Astrocyte of the spinal cord (primary cell): Measurements from ENCODE around the gene SLC9A9.
A peak's percentile ranks its signal among the peaks of the same experiment; 100 is the strongest.

Source experiments
- DNase-seq: peaks from one replicate; pipeline ENCODE4 v3.0.0; 2011; ENCODE audit warnings: low read depth, low spot score
- H3K4me3 ChIP-seq: 2 replicates; pipeline ENCODE4 v1.5.1; 2011; ENCODE audit warnings: low read depth, mild to moderate bottlenecking, low read length, moderate library complexity
- in situ Hi-C: cut with HindIII; loops from 2 replicates; pipeline ENCODE4 v1.10.0; 2017; ENCODE audit warnings: low sequenced_read_pairs
- TF ChIP-seq, protein P1 (sequence below): IDR thresholded peaks from 2 replicates; pipeline ENCODE4 v1.5.1; 2012; ENCODE audit warnings: low read depth, mild to moderate bottlenecking, low read length, inconsistent platforms

Gene SLC9A9

DNA sequence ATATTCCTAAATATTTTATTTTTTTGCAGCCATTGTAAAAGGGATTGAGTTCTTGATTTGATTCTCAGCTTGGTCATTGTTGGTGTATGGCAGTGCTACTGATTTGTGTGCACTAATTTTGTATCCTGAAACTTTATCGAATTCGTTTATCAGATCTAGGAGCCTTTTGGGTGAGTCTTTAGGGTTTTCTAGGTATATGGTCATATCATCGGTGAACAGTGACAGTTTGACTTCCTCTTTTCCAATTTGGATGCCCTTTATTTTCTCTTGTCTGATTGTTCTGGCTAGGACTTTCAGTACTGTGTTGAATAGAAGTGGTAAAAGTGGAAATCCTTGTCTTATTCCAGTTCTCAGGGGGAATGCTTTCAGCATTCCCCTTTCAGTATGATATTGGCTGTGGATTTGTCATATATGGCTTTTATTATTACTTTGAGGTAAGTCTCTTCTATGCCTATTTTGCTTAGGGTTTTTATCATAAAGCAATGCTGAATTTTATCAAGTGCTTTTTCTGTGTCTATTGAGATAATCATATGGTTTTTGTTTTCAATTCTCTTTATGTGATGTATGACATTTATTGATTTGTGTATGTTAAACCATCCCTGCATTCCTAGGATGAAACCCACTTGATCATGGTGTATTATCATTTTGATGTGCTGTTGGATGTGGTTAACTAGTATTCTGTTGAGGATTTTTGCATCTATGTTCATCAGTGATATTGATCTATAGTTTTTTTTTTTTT is 11.4 kb upstream of the SLC9A9 start:
- in situ Hi-C loops: no loop called here

DNA sequence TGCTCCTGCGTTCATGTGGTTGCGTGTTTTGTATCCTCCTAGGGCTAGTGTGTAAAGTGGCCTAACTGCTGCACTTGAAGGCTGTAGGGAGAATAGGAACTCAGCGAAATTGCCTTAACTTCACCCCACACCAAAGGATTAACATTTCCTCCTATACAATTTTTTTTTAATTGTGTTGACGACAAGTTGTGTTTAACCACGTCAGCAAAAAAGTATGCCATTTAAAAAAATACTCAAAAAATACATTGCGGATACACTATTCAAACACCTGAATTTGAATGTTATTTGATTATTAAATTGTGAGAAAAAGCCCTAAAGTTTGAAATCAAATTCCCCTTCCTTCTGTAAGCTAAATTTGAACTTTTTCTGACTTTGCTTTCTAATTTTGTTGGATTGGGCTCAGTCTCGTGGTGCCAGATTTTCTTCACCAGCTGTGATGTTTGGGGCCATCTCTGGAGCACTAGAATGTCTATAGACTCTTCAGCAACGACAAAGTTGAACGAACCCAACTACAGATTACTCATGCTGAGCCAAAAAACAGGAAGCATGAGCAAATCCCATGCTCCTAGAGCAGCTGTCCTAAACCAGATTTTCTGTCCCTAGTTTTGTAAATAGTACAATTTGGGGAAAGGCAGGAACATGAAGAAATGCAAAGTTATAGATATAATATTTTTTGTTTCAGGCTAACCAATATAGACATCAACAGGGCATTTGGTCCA is 8.1 kb upstream of the SLC9A9 start:
- no peak overlapping the region for H3K4me3 ChIP-seq
- in situ Hi-C loops: no loop called here
- DNase-seq: no peak
- TF ChIP-seq, protein P1, sequence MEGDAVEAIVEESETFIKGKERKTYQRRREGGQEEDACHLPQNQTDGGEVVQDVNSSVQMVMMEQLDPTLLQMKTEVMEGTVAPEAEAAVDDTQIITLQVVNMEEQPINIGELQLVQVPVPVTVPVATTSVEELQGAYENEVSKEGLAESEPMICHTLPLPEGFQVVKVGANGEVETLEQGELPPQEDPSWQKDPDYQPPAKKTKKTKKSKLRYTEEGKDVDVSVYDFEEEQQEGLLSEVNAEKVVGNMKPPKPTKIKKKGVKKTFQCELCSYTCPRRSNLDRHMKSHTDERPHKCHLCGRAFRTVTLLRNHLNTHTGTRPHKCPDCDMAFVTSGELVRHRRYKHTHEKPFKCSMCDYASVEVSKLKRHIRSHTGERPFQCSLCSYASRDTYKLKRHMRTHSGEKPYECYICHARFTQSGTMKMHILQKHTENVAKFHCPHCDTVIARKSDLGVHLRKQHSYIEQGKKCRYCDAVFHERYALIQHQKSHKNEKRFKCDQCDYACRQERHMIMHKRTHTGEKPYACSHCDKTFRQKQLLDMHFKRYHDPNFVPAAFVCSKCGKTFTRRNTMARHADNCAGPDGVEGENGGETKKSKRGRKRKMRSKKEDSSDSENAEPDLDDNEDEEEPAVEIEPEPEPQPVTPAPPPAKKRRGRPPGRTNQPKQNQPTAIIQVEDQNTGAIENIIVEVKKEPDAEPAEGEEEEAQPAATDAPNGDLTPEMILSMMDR: no peak

More for the DNA sequence above, 11.4 kb upstream of the SLC9A9 start:
- H3K4me3 ChIP-seq: no peak overlapping the region
- TF ChIP-seq, protein P1: no peak
- no peak for DNase-seq

DNA sequence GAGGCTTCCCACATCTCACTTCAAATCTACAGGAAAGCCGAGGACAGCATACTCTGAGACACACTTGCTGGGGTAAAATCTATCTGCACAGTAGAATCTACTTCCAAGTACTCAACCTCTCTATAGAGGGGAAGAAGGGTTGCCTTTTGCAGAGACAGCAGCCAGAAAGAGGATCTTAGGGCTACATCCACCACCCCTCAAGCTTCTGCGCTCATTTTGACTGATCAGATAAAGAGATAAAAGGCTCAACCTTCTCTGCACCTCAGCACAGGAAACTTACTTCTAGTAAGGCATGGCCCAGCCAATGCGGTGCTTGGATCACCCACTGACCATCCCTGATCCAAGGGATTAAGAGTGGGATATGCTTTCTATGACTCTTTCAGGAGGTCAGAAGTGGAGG is 6.9 kb upstream of the SLC9A9 start:
- H3K4me3 ChIP-seq: no peak overlapping the region
- TF ChIP-seq, protein P1: no peak
- DNase-seq: no peak
- in situ Hi-C loops: no loop called here

DNA sequence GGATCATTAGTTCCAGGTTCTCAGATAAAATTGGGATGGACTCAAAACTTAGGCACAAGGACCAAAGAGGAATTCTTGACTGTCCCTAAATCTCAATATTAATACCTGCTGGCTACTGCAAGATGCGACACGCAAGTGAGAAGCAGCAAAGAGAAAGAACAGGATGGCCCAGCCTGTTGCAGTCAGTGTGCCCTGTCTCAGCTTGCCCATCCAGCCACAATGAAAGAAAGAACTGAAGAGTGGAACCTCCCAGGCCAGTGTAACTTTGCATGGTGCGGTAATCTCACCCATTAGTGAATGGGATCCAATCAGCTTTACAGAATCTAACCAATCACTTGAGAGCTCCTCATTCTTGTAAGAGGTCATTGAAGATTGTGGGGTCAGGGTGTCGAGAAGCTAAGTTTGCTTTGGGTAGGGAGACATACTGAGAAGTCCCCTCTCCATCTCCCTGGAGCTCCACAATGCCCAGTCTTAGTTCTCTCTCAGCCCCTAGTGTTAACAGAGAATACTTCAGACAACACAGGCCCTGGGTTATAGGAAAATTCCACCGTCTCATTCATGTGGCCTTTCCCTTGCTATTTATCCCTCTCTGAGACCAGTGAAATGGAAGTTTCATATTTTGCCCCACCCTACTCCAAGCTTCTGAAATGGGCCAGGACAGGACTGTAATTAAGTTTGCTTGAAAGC is 3.2 kb upstream of the SLC9A9 start:
- in situ Hi-C loops: no loop called here
- TF ChIP-seq, protein P1: no peak
- no peak for DNase-seq
- no peak overlapping the region for H3K4me3 ChIP-seq

DNA sequence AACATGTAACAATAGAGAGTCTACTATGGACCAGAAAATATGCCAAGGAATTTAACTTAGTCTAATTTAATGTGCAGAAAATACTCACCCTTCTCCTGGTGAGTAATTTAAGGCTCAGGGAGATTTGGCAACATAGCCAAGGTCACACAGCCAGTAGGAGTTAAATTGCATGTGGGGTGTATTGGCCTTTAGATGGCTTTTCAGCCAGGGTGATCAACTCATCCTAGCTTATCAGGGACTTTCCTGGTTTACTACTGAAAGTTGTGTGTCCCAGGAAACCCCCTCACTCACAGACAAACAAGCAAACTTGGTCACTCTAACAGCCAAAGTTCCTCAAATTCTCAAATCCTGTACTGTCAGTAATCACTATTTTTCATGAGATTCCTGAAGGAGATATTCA is 2.6 kb upstream of the SLC9A9 start:
- no peak overlapping the region for H3K4me3 ChIP-seq
- no peak for DNase-seq
- TF ChIP-seq, protein P1: no peak
- in situ Hi-C loops: no loop called here

DNA sequence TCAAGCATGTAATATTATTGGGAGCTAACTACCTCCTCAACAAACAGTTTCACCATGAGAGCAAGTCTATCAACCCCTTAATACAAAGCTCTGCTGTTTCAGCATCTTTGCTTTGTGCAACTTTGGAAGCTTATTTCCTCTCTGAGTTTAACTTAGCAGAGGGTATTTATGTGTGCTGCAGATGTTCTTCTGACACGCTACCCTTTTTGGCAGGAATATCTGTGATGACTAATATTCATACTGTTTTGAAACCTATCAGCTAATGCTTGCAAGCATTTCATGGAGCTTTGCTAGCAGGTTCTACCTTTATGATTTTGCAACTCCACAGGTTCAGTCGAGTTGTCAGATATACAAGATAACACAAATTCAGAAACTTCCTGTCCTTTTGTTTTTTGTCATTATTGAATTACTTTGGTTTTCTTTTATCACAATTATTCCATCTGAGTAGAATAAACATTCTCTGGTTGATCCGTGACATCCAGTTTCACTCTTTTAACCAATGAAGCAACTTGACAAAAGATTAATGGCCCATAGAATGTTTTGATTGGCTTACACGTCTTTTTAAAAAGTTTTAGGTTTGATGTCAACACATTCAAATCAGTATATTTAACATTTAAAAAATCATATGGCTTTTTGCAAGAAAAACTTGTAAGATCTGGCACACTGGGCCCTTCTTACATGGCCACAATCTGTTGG is 1.7 kb upstream of the SLC9A9 start:
- TF ChIP-seq, protein P1: no peak
- in situ Hi-C loops: no loop called here
- DNase-seq: peak; percentile 84
- H3K4me3 ChIP-seq: no peak overlapping the region
